ENCODE data around the gene SNAP25.

Gene SNAP25

GRCh38 chr20:10306440-10307358 lies 88.1 kb downstream of the SNAP25 start:
- no peak for DNase-seq

- DNase-seq, result no peak
Measured at GRCh38 chr20:10307359-10307735, 88.7 kb downstream of the SNAP25 start.

GRCh38 chr20:10308652-10309051 lies 90.0 kb downstream of the SNAP25 start:
- DNase-seq, result no peak

GRCh38 chr20:10309326-10309725 lies 90.7 kb downstream of the SNAP25 start:
- no peak for DNase-seq

- DNase-seq, result no peak
Measured at GRCh38 chr20:10312111-10312510, 93.5 kb downstream of the SNAP25 start.

- DNase-seq, result no peak
Measured at GRCh38 chr20:10313215-10313614, 94.6 kb downstream of the SNAP25 start.

- no peak for DNase-seq
Measured at GRCh38 chr20:10313701-10314100, 95.1 kb downstream of the SNAP25 start.

- no peak for DNase-seq
Measured at GRCh38 chr20:10314198-10314597, 95.6 kb downstream of the SNAP25 start.

GRCh38 chr20:10315138-10315537 lies 96.5 kb downstream of the SNAP25 start:
- DNase-seq, result no peak

GRCh38 chr20:10316582-10316981 lies 98.0 kb downstream of the SNAP25 start:
- DNase-seq, result peak in 1 of 5 donors; percentile 8

- no peak for DNase-seq
Measured at GRCh38 chr20:10318291-10319024, 99.8 kb downstream of the SNAP25 start.

- DNase-seq, result no peak
Measured at GRCh38 chr20:10319855-10320254, 101.2 kb downstream of the SNAP25 start.

GRCh38 chr20:10321138-10321717 lies 102.6 kb downstream of the SNAP25 start:
- DNase-seq, result no peak

- DNase-seq, result no peak
Measured at GRCh38 chr20:10322073-10323012, 103.7 kb downstream of the SNAP25 start.

GRCh38 chr20:10323729-10324128 lies 105.1 kb downstream of the SNAP25 start:
- DNase-seq, result no peak

- DNase-seq, result no peak
Measured at GRCh38 chr20:10324198-10324847, 105.7 kb downstream of the SNAP25 start.

- DNase-seq, result no peak
Measured at GRCh38 chr20:10328897-10329255, 110.2 kb downstream of the SNAP25 start.

GRCh38 chr20:10329387-10330005 lies 110.9 kb downstream of the SNAP25 start:
- no peak for DNase-seq

GRCh38 chr20:10330071-10330470 lies 111.4 kb downstream of the SNAP25 start:
- no peak for DNase-seq

- no peak for DNase-seq
Measured at GRCh38 chr20:10332656-10333415, 114.2 kb downstream of the SNAP25 start.
